HEK293T (cell line): ENCODE data around the gene P2RY12.

Experiments used
- CTCF ChIA-PET: fragments of 350-600 bp; formaldehyde crosslinking; extraction: SDS; loops from one replicate; lab custom pipeline; 2021; ENCODE audit warnings: antibody characterized with exemption, inconsistent platforms; lab: Yijun Ruan, JAX
- POLR2A ChIA-PET: fragments of 350-600 bp; formaldehyde crosslinking; extraction: SDS; loops from one replicate; lab custom pipeline; 2020; ENCODE audit warnings: antibody characterized with exemption, inconsistent platforms; lab: Yijun Ruan, JAX
- DNase-seq: peaks from one replicate; pipeline ENCODE4 v3.0.0; 2012; ENCODE audit warnings: mixed read lengths; ENCODE audit errors: extremely low spot score
- ARNT ChIP-seq: fragments of 450-650 bp; IDR thresholded peaks from 2 replicates; pipeline ENCODE4 v1.6.1; 2017; ENCODE audit warnings: mild to moderate bottlenecking
- BHLHE40 ChIP-seq: fragments of 450-650 bp; IDR thresholded peaks from 2 replicates; pipeline ENCODE4 v1.6.1; 2016; ENCODE audit warnings: mild to moderate bottlenecking, moderate library complexity, borderline replicate concordance
- CTBP1 ChIP-seq: fragments of 450-650 bp; IDR thresholded peaks from 2 replicates; pipeline ENCODE4 v1.6.1; 2016; ENCODE audit warnings: borderline replicate concordance
- ELF4 ChIP-seq: fragments of 450-650 bp; IDR thresholded peaks from 2 replicates; pipeline ENCODE4 v1.6.1; 2017; ENCODE audit warnings: antibody characterized with exemption
- FOXA1 ChIP-seq: fragments of 450-650 bp; IDR thresholded peaks from 2 replicates; pipeline ENCODE4 v1.6.1; 2016; ENCODE audit warnings: mild to moderate bottlenecking
- FOXK2 ChIP-seq: fragments of 450-650 bp; IDR thresholded peaks from 2 replicates; pipeline ENCODE4 v1.6.1; 2016; ENCODE audit warnings: mild to moderate bottlenecking
- FOXM1 ChIP-seq: fragments of 450-650 bp; IDR thresholded peaks from 2 replicates; pipeline ENCODE4 v1.6.1; 2017; ENCODE audit warnings: mild to moderate bottlenecking, borderline replicate concordance
- HDGF ChIP-seq: fragments of 450-650 bp; IDR thresholded peaks from 2 replicates; pipeline ENCODE4 v1.6.1; 2017; ENCODE audit warnings: antibody characterized with exemption, borderline replicate concordance
- L3MBTL2 ChIP-seq: fragments of 450-650 bp; conservative IDR thresholded peaks from 2 replicates; pipeline ENCODE4 v1.6.1; 2016; ENCODE audit warnings: mild to moderate bottlenecking
- LEF1 ChIP-seq: fragments of 450-650 bp; IDR thresholded peaks from 2 replicates; pipeline ENCODE4 v1.6.1; 2017; ENCODE audit warnings: mild to moderate bottlenecking, borderline replicate concordance
- NFRKB ChIP-seq: fragments of 450-650 bp; IDR thresholded peaks from 2 replicates; pipeline ENCODE4 v1.6.1; 2016; ENCODE audit warnings: mild to moderate bottlenecking, moderate library complexity
- SP1 ChIP-seq: fragments of 450-650 bp; IDR thresholded peaks from 2 replicates; pipeline ENCODE4 v1.6.1; 2017
- SUZ12 ChIP-seq: fragments of 450-650 bp; IDR thresholded peaks from 2 replicates; pipeline ENCODE4 v1.6.1; 2016; ENCODE audit warnings: mild to moderate bottlenecking
- TARDBP ChIP-seq: fragments of 450-650 bp; IDR thresholded peaks from 2 replicates; pipeline ENCODE4 v1.6.1; 2016
- ZNF384 ChIP-seq: fragments of 450-650 bp; IDR thresholded peaks from 2 replicates; pipeline ENCODE4 v1.6.1; 2016
- TF ChIP-seq, protein P1 (sequence below): fragments of 450-650 bp; IDR thresholded peaks from 2 replicates; pipeline ENCODE4 v1.6.1; 2016

Gene P2RY12

DNA sequence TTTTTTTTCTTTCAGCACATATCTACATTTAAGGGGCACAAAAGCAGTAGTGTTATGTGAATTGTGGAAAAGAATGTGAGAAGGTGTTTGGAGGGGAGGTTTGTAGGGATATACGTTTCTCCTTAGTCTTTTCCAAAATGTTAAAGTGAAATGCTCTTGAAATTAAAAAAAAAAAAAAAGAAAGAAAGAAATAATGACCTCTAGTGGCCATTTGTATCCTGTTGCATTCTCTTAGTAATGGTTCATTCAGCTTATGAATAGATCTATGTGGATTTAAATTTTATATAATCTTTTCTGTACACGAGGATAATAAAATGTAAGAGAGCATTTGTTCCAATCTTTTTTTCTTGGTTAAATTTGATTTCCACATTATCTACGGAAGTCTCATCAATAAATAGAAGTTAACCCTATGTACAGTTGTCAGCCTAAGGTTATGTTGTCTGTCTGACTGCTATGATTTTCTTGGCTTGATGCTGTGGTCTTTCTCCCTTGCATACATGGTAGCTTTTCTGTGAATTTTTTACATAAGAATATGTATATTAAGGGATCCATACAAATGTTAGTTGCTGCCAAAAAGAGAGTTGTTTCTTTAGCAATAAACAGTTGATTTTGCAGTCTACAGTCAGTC lies 56.9 kb downstream of the P2RY12 start:
- DNase-seq, result peak; percentile 20
- TF ChIP-seq ARNT (no peak), LEF1 (no peak), TARDBP (no peak), ZNF384 (peak; percentile 97), BHLHE40 (no peak)
- ChIA-PET CTCF (interaction anchor here (0.6 to 0.7 kb wide), 3 partner anchors 70 to 514 kb away, joined by 4 to 5 read pairs (median 5); no protein-coding TSS in a partner anchor), POLR2A (no interaction called here)

DNA sequence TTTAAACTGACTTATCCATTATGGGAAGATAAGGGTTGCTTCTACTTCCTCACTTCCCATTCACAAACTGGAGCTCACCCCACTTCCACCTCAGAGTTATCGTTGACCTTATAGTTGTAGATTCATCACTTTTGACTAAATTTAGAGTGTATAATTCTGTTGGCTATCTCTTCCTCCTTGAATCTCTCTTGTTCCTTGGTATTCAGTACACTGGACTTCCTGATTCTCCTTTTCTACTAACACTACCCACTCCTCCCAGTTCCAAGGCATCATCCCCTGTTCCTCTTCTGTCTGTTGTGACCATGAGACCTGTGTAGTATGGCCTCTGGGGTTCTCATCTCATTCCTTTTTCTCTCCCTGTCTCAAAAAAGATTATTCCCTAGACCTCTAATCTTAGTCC lies 62.0 kb downstream of the P2RY12 start:
- CTCF ChIA-PET, result no interaction called here
- TF ChIP-seq L3MBTL2 (no peak), CTBP1 (no peak), SUZ12 (no peak), HDGF (no peak), FOXM1 (no peak), BHLHE40 (no peak), NFRKB (no peak), ARNT (no peak)
- POLR2A ChIA-PET, result no interaction called here
- DNase-seq, result no peak

DNA sequence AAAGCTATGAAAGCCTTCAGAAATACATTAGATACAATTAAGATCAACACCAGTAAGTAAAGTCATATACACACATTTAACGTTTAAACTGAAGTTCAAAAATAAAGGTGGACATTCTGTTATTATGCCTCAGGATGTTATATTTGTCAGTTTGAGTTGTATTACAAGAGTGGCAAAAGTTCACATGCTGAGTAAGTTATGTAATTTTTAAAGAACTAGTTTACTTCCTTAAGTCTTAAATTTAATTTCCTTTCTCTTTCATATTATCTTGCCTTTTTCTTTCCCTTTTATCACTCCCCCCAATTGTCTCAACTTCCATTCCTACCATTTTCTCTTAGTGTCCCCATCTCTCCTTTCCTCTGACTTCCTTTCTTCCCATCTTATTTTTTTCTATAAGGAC lies 63.0 kb downstream of the P2RY12 start:
- DNase-seq, result no peak
- TF ChIP-seq TARDBP (no peak), BHLHE40 (no peak), HDGF (no peak), FOXM1 (no peak), ARNT (no peak), SP1 (no peak)
- TF ChIP-seq, protein P1, sequence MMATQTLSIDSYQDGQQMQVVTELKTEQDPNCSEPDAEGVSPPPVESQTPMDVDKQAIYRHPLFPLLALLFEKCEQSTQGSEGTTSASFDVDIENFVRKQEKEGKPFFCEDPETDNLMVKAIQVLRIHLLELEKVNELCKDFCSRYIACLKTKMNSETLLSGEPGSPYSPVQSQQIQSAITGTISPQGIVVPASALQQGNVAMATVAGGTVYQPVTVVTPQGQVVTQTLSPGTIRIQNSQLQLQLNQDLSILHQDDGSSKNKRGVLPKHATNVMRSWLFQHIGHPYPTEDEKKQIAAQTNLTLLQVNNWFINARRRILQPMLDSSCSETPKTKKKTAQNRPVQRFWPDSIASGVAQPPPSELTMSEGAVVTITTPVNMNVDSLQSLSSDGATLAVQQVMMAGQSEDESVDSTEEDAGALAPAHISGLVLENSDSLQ, result no peak
- CTCF ChIA-PET, result no interaction called here
- POLR2A ChIA-PET, result no interaction called here

DNA sequence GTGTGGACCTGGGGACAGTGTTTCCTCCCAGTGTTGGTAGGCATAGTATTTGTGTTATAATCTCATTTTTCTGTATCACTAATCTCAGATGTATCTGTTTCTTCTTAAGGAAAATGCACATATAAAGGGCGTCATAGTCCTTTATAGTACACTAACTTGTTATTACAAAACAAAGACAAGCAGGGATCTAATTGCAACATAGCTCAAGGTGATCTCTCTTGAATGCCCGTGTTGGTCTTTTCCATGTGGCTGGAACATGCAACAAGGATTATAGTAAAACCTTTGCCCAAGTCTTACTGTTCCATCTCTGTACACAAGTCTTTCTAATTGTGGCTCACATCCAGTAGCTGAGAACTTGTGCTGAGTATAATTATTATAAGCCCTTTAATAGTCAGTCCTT lies 64.4 kb downstream of the P2RY12 start:
- ChIA-PET POLR2A (no interaction called here), CTCF (no interaction called here)
- DNase-seq, result no peak
- TF ChIP-seq ELF4, result no peak
- no peak for TF ChIP-seq LEF1
- TF ChIP-seq FOXA1, result no peak
- TF ChIP-seq, protein P1, result no peak
- TF ChIP-seq SUZ12, result no peak
- TF ChIP-seq TARDBP, result no peak
- no peak for TF ChIP-seq CTBP1
- TF ChIP-seq SP1, result no peak
- no peak for TF ChIP-seq BHLHE40
- no peak for TF ChIP-seq ZNF384
- no peak for TF ChIP-seq L3MBTL2
- TF ChIP-seq HDGF, result no peak
- TF ChIP-seq NFRKB, result no peak
- TF ChIP-seq FOXK2, result no peak

DNA sequence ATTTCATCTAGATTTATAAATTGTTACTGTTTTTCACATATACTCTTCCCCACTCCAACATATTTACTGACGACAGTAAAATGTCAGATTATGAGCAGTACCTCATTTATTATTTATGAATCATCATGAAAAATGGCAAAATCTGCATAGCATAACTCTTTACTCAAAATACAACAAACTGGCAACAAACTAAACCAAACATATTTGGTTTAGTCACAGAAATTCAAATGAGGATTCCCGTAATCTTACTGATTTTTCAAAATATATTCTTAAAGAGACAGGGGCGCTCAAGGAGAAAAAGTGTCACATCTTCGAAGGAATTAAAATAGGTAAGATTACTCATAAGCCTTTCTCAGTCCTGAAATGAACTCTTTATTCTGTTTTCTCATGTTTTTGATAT lies 64.9 kb downstream of the P2RY12 start:
- ChIA-PET CTCF (no interaction called here), POLR2A (no interaction called here)
- no peak for DNase-seq
- no peak for TF ChIP-seq NFRKB
- TF ChIP-seq TARDBP, result no peak

DNA sequence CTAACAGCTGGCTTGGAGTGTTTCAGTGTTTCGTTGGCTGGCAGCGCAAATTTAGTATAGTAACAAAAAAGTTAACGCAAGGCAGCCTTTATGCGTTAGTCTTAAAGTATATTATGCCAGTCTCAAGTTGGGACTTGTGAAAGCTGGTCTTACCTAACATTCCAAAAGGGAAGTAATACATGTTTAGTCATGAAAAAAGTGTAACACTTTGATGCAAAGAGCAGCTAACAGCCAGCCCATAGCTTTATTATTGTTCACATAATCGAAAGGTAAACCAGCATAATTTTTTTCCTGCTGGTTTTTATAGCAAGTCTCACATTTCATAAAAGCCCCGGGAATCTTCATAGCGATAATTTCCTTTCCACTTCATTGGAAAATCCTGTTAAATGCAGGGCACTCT lies 65.6 kb downstream of the P2RY12 start:
- no peak for DNase-seq
- ChIA-PET POLR2A (no interaction called here), CTCF (no interaction called here)
- no peak for TF ChIP-seq L3MBTL2
- TF ChIP-seq ELF4, result no peak
- TF ChIP-seq SP1, result no peak
- TF ChIP-seq NFRKB, result no peak
- no peak for TF ChIP-seq SUZ12
- no peak for TF ChIP-seq FOXA1

DNA sequence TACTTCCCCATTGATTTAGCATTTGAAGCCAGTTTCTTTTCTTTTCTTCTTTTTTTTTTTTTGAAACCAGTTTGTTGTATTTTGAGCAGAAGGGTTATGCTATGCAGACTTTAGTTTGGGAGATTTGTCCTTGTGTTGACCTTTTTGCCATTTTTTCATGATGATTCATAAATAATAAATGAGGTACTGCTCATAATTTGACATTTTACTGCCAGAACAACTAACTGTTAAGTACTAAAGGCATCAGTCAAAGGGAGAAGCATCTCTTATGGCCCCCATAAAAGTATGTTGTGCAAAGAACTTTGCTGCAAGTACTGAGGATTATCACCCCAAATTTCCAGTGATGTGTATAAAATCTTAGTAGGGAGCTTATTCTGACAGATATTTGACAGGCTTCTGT lies 66.2 kb downstream of the P2RY12 start:
- TF ChIP-seq, protein P1, result peak; percentile 55
- TF ChIP-seq ARNT (no peak), LEF1 (no peak)
- no peak for DNase-seq
- ChIA-PET POLR2A (no interaction called here), CTCF (no interaction called here)
